AG04450 (cell line): Measurements from ENCODE around the gene USPL1. TPM values are rescaled to one million over a fixed set of nuclear protein-coding genes. Genes with fewer than 3 reads are reported as not detected.

Experiments used
- CTCF ChIA-PET: fragments of 300-600, 350-600 bp; formaldehyde crosslinking; extraction: SDS; loops from one replicate; lab custom pipeline; 2022; ENCODE audit warnings: antibody characterized with exemption, inconsistent platforms; lab: Charles Lee
- POLR2A ChIA-PET: fragments of 350-600 bp; formaldehyde crosslinking; extraction: SDS; loops from one replicate; lab custom pipeline; 2021; ENCODE audit warnings: antibody characterized with exemption, inconsistent platforms; lab: Yijun Ruan, JAX
- DNase-seq: peaks from one replicate; pipeline ENCODE4 v3.0.0-alpha.2; 2011; ENCODE audit warnings: low read depth, low spot score
- H3K27ac ChIP-seq: one replicate; pipeline ENCODE4 v1.5.1; 2012; ENCODE audit warnings: low read depth, low read length, control low read depth
- H3K27me3 ChIP-seq: one replicate; pipeline ENCODE4 v1.6.0; 2012; ENCODE audit warnings: low read length; ENCODE audit not compliant: control insufficient read depth, insufficient read depth
- H3K4me3 ChIP-seq: 2 replicates; pipeline ENCODE4 v1.5.1; 2011; ENCODE audit warnings: mild to moderate bottlenecking, low read depth, low read length, control low read depth
- H3K9me3 ChIP-seq: 2 replicates; pipeline ENCODE4 v1.5.1; 2012; ENCODE audit warnings: low read length; ENCODE audit not compliant: control insufficient read depth, insufficient read depth
- polyA plus RNA-seq: library from polyadenylated mRNA; depleted of rRNA; stranded (reverse); fragments of >200 nt; gene quantifications from 2 replicates; pipeline ENCODE4 v1.2.3, GENCODE V29; 2011
- TF ChIP-seq, protein P1 (sequence below): IDR thresholded peaks from 2 replicates; pipeline ENCODE4 v1.5.1; 2011; ENCODE audit warnings: low read depth, low read length, control low read depth, inconsistent platforms

The USPL1 gene
- polyA plus RNA-seq, 1 experiment: 24.1 TPM

- Histone ChIP-seq H3K9me3 (no peaks in the 10 kb centered on the region), H3K4me3 (no peak overlapping the region), H3K27ac (peak overlapping the region; percentile 48), H3K27me3 (no peaks in the 10 kb centered on the region)
- TF ChIP-seq, protein P1, sequence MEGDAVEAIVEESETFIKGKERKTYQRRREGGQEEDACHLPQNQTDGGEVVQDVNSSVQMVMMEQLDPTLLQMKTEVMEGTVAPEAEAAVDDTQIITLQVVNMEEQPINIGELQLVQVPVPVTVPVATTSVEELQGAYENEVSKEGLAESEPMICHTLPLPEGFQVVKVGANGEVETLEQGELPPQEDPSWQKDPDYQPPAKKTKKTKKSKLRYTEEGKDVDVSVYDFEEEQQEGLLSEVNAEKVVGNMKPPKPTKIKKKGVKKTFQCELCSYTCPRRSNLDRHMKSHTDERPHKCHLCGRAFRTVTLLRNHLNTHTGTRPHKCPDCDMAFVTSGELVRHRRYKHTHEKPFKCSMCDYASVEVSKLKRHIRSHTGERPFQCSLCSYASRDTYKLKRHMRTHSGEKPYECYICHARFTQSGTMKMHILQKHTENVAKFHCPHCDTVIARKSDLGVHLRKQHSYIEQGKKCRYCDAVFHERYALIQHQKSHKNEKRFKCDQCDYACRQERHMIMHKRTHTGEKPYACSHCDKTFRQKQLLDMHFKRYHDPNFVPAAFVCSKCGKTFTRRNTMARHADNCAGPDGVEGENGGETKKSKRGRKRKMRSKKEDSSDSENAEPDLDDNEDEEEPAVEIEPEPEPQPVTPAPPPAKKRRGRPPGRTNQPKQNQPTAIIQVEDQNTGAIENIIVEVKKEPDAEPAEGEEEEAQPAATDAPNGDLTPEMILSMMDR: no peak
- POLR2A ChIA-PET: interaction anchor here (0.6 to 1.5 kb wide), 5 partner anchors 9 to 111 kb away, joined by 3 to 13 read pairs (median 4); partner anchors contain the start of gene USPL1
- DNase-seq: peak; percentile 39
- CTCF ChIA-PET: interaction anchor here (1.6 kb wide), 1 partner anchor 363 kb away, joined by 9 read pairs; no protein-coding TSS in a partner anchor
Measured at GRCh38 chr13:30681843-30682242, 64.1 kb downstream of the USPL1 start.

- TF ChIP-seq, protein P1: no peak
- no peak for DNase-seq
- no peak overlapping the region for H3K27ac ChIP-seq
- CTCF ChIA-PET: no interaction called here
- peaks cover 7% of the 10 kb centered on the region for H3K9me3 ChIP-seq
- POLR2A ChIA-PET: interaction anchor here (0.6 kb wide), 1 partner anchor 50 kb away, joined by 9 read pairs; the partner anchor contains the start of gene ALOX5AP
- H3K4me3 ChIP-seq: no peak overlapping the region
- no peaks in the 10 kb centered on the region for H3K27me3 ChIP-seq
Measured at GRCh38 chr13:30685320-30685859, 67.7 kb downstream of the USPL1 start.

GRCh38 chr13:30685987-30686386 lies 68.3 kb downstream of the USPL1 start:
- H3K4me3 ChIP-seq: no peak overlapping the region
- no peak for DNase-seq
- peaks cover 7% of the 10 kb centered on the region for H3K9me3 ChIP-seq
- TF ChIP-seq, protein P1: no peak
- ChIA-PET CTCF (no interaction called here), POLR2A (no interaction called here)
- H3K27me3 ChIP-seq: no peaks in the 10 kb centered on the region
- no peak overlapping the region for H3K27ac ChIP-seq

- Histone ChIP-seq H3K27me3 (no peaks in the 10 kb centered on the region), H3K4me3 (no peak overlapping the region), H3K9me3 (peaks cover 7% of the 10 kb centered on the region), H3K27ac (no peak overlapping the region)
- CTCF ChIA-PET: interaction anchor here (0.7 to 1.6 kb wide), 2 partner anchors 8 to 357 kb away, joined by 3 to 4 read pairs; no protein-coding TSS in a partner anchor
- TF ChIP-seq, protein P1: no peak
- POLR2A ChIA-PET: no interaction called here
- no peak for DNase-seq
Measured at GRCh38 chr13:30687601-30688000, 69.9 kb downstream of the USPL1 start.

DNA sequence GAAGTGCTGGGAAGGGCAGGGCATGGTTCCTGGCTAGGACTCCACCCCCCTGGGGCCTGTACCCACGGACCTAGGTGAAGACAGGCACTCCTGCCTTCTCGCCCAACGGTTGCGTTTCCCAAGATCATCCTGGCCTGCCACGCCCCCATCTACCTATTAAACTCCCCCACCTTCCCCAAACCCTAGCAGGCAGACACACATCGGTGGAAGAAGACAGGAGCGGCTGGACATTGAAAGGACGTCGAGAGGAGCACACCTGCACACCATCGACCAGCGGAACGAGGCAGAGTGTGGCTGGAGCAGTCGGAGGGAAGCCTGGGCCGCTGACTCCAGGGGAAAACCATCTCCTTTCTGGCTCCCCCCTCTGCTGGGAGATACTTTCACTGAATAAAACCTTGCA lies 72.0 kb downstream of the USPL1 start:
- peak overlapping the region; percentile 96 for H3K27ac ChIP-seq
- TF ChIP-seq, protein P1: no peak
- ChIA-PET POLR2A (interaction anchor here (0.7 to 1.8 kb wide), 4 partner anchors 8 to 54 kb away, joined by 4 to 13 read pairs (median 10); no protein-coding TSS in a partner anchor), CTCF (interaction anchor here (0.6 to 3.3 kb wide), 2 partner anchors 158 to 355 kb away, joined by 4 to 11 read pairs; no protein-coding TSS in a partner anchor)
- no peak overlapping the region for H3K4me3 ChIP-seq
- no peaks in the 10 kb centered on the region for H3K27me3 ChIP-seq
- H3K9me3 ChIP-seq: peaks cover 7% of the 10 kb centered on the region
- no peak for DNase-seq
